GM18511 (cell line): Measurements from ENCODE around the gene PDZD2.
"Not testable (repeated sequence)": the region's sequence is repeated elsewhere in the genome, so short reads cannot be mapped to it uniquely, and the experiment has no call there.

ENCODE experiments used
- ATAC-seq: cut with Tn5 transposase; IDR thresholded peaks from one replicate; pipeline ENCODE4 v1.9.1; 2021; ENCODE audit warnings: mild to moderate bottlenecking, moderate library complexity; ENCODE audit not compliant: unreplicated experiment

The PDZD2 gene

GRCh38 chr5:31731710-31732301 is 92.9 kb downstream of the PDZD2 start:
- ATAC-seq, result no peak

DNA sequence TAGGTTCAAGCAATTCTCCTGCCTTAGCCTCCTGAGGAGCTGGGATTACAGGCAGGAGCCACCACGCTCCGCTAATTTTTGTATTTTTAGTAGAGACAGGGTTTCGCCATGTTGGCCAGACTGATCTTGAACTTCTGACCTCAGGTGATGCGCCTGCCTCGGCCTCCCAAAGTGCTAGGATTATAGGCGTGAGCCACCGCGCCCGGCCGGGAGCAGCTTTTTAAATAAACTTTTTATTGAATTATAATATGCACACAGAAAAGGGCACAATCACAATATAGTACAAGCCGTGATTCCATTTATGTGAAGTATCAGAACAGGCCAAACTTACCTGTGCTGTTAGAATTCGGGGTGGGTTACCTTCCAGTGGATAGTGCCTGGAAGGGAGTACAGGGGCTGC is 93.9 kb downstream of the PDZD2 start:
- ATAC-seq, result not testable (repeated sequence)

DNA sequence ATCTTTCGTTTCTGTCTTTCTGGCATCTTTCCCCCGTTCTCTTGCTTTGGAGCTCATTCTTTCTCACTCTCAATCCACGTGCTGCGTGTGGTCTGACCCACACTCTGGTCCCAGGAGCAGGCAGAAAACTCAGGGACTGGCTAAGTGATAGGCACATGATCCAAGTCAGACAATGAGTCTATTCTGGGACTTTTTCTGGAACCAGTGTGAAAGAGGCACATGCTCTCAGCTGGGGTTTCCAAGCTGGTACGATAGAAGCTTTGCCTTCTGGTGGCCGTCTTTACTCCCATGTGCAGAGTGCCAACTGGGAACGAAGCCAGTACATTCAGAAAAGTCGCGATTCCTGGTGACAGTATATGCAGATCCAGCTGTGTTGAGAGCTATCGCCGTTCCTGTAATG is 94.4 kb downstream of the PDZD2 start:
- ATAC-seq, result no peak

GRCh38 chr5:31736127-31736526 is 97.2 kb downstream of the PDZD2 start:
- no peak for ATAC-seq

DNA sequence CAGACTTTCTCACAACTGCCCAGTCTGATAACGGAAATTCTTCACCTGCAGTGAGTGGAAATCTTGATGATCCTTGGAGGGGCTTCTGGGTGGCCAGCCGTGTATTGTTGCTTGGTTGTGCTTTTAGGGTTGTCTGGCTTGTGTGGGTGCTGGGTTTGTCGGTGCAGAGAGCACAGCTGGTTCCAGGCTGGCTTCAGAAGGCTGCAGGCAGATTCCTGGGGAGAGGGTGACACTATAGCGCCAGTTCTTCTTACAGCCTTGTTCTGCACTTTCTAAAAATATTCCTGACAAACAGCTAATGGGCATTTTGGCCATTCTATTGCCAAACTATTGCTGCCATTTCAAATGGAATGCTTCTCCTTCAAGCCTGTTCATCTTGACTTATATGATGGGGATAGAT is 99.3 kb downstream of the PDZD2 start:
- no peak for ATAC-seq

GRCh38 chr5:31741496-31741895 is 102.6 kb downstream of the PDZD2 start:
- no peak for ATAC-seq

GRCh38 chr5:31743678-31744077 is 104.7 kb downstream of the PDZD2 start:
- ATAC-seq, result no peak

DNA sequence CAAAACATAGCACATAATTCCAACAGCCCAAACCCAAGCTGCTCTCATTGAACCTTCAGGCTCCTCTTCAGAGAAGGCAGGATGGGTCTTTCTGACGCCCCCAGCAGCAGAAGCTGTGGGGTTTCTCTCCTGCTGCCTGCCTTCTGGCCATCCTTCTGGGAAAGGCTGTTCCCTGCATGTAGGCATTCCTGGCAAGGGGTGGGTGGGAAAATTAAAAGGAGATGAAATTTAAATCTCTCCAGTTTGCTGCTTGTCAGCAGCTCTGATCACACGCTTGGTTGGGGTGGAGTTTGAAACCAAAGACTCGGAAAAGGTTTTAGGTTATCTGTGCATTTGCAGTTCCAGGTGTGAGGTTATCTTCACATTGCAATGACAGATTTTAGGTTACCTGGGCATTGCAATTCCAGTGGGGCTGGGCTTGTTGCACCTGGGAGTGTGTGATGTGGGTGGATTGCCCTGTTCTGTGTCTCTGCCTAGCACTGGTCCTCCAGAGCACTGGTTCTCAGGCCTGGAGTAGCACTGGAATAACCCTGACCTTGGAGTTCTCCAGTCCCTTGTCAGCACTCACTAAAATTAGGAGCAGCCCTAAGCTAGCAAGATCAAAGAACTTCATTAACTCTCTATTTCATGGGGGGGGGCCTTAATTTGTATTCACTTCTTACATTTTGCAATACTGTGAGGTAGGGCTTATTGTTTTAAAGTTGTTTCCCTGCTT is 109.7 kb downstream of the PDZD2 start:
- no peak for ATAC-seq

DNA sequence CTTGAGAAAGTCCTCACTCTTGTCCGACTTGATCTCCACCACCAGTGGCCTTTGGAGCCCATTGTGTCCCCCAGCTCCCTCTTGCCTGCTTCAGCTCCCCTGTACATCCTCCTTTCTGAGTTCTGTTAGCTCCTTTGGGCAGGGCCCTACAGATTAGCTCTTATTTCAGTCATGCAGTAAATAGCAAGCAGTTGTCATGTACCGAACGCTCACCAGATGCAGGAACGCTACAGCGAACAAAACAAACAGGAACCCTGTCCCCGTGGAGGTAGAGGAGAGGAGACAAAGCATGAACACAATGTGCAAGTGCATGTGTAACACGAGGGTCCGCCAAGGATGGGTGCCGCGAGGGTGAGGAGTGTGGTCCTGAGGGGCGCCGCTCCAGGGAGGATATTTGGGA is 111.3 kb downstream of the PDZD2 start:
- no peak for ATAC-seq

DNA sequence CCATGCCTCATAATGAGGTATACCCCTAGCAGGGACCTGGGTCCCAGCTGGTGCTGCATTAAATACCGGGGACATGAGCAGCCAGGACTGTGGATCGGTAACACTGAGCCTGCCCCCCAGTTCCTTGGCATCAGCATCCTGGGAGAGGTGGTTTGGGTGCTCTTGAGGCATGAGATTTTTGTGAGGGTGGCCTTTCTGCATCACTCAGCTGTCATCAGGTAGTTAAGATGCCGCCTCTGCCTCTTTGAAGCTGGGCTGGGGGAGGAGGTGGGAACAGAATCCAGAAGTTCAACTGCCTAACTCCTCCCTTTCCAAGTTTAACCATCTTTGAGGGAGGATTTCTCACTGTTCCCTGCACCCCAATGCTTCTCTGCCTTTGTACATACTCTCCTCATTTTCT is 112.7 kb downstream of the PDZD2 start:
- ATAC-seq, result no peak

DNA sequence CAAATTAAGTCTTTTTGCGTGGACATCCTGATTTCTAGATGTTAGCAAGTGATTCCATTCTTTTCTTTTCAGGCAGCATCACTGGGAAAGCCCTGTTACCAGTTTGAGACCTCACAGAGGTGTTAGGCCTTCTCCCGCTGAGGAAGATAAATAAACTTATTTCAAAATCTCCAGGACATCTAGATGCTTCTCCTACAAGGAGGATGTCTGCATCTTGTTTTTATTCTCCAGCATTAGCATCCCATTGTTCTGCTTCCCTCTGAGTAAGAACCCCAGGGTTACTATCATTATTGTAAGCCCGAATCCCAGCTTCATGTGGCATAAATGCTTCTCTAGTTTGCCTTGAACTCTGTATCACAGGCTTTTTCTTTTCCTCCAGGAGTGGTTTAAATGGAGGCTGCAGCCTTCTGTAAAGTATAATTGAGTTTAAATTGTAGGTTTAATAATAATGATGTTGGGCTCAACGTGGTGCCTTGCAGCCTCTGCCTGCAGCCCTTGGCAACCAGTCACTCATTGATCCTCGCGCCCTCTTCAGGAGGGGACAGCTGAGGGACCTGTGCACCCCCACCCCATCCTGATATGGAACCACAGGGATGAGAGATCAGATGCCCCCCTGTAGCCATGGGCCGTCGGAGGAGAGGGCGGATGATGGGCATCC is 114.9 kb downstream of the PDZD2 start:
- ATAC-seq, result no peak

DNA sequence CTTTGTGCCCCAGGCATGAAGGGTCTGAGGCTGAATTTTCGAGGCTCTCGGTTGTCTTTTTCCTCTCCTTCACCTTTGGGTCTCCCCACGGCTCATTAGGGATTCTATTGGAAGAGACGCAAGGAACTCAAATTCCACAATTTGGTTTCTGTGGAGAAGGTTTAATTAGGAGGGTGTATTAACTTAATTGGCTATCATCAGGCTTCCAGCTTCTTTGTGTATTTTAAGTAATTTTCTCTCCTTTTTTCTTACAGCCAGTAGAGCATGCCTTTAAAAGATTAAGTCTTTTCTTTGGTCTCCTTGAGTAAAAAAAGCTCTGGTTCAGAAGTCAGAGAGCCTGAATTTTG is 115.4 kb downstream of the PDZD2 start:
- ATAC-seq, result no peak

GRCh38 chr5:31754741-31755675 is 116.1 kb downstream of the PDZD2 start:
- no peak for ATAC-seq

- ATAC-seq, result no peak
These were observed 116.8 kb downstream of the PDZD2 start for GRCh38 chr5:31755676-31756230.

DNA sequence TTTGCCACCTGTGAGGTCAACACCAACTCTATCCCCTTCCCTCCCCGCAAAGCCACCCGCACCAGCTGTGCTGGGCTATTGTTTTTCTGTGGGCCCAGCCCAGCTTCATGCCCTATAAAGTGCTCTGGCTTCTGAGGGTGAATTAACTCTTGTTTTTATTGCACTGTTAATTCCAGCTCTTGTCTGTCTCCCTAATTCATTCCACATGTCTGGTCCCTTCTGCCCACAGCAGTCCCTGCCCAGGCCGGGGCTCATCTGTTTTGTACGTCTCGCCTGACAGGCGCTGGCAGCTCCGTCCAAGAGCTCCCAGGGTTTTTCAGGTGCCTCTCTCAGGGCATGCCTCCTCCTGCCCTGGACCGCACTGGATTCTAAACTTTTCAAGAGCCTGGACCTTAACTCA is 118.9 kb downstream of the PDZD2 start:
- no peak for ATAC-seq

DNA sequence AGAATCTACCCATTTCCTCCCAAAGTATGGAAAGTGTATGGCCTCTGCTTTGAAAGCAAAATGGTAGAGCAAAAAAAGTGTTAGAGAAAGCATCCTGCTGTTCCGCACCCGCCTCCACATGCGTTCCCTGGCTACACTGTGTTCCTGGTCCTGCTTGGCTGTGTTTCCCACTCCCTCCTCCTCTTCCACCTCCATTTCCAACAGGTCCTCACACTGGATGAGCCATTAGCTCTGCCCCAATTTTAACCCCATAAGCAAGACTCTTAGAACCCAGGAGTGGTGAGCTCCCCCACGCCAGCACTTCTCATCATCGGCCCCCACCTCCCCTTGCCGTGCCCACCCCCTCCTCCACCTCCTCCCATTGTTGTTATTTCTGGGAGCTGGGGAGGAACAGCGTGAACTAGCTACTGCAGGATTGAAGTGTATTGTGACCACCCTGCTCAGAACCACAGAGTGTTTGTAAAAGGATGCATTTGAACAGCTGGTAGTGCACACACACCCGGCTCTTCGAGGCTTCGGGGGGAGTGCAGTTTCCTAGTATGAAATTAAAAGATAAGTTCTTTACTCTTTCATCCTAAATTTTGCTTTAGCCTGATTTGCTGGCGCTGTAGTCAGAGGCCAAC is 120.0 kb downstream of the PDZD2 start:
- no peak for ATAC-seq

DNA sequence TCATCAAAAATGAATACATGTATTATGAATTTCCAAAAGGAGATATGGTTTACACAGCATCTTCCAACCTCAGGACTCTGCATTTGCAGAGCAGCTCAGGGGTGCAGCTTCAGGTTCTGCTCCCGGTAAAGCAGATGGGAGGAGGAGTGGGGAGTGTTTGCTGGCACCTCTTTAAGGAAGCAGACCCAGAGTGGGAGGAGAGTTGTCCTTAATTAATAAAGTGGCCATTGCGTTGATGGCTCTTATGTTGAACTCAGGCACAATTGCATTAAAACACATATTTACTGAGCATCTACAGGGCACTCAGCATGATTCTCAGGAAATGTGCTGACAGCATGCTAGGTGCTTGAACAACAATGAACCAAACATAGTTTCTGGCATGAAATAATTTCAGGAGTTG is 121.0 kb downstream of the PDZD2 start:
- no peak for ATAC-seq

DNA sequence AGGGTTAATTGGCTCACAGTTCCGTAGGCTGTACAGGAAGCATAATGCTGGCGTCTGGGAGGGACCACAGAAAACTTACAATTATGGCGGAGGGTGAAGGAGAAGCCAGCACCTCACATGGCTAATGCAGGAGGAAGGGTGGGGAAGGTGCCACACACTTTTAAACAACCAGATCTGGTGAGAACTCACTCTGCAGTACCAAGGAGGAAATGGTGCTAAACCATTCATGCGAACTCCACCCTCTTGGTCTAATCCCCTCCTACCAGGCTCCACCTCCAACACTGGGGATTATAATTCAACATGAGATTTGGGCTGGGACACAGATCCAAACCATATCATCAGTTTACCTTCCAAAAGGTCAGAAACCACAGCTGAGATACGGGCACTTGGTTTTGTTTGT is 122.9 kb downstream of the PDZD2 start:
- no peak for ATAC-seq

DNA sequence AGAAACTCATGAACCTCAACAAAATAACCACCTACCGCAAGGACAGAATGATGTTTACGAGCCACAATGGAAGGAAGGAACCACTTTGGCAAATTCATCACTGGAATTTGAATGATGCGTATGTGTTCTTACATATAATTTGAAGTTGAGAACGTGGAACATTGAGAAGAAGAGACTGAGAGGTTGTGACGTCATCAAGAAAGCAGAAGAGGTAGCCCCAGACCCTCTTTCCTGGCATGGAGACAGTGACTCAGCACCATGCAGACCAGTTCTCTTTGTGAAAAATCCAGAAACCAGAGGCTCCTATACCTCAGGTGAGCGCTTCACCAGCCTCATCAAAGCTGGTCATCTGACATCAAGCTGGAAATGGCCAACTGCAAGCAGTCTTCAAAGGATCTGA is 124.5 kb downstream of the PDZD2 start:
- no peak for ATAC-seq

GRCh38 chr5:31764687-31765086 is 125.8 kb downstream of the PDZD2 start:
- not testable (repeated sequence) for ATAC-seq
